ENCODE measurements around the gene IFI6. TPM values are rescaled to one million over a fixed set of nuclear protein-coding genes. Genes with fewer than 3 reads are reported as not detected.
"Not testable (repeated sequence)": the region's sequence is repeated elsewhere in the genome, so short reads cannot be mapped to it uniquely, and the experiment has no call there.

The IFI6 gene
- total RNA-seq, 1 donor from 2014 or later, result 211 TPM

DNA sequence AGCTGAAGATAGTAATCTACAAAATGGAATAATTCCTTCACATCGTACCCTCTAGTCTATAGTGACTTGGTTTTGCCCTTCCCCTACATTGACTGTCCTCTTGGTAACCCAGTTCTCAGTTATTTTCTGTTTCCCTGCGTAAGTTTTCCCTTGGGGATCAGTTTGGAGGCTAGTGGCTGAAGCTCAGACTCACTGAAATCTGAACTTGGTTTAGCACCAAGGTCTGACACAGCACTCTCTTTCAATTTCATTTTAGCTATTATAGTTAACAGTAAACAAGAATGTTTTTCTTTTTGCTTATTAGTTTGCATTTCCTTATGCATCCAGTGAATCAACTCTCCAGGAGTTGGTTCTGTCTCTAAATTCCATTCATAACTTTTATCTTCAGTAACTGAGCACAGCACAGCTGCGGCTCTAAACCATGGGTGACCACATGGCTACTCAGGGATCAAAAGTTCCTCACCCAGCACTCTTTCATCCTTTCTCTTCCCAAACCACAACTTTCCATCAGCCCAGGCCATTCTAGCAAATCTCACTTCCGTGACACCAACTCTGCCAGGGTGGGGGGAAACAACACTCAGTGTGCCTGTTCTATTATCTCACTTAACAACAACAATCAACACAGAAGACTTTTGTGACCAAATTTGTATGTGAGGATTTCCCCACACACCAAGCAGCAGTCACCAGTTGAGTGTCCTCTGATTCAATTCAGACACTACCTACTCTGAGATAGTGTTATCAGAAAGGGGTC lies 17.6 kb upstream of the IFI6 start:
- TF ChIP-seq, protein P1, sequence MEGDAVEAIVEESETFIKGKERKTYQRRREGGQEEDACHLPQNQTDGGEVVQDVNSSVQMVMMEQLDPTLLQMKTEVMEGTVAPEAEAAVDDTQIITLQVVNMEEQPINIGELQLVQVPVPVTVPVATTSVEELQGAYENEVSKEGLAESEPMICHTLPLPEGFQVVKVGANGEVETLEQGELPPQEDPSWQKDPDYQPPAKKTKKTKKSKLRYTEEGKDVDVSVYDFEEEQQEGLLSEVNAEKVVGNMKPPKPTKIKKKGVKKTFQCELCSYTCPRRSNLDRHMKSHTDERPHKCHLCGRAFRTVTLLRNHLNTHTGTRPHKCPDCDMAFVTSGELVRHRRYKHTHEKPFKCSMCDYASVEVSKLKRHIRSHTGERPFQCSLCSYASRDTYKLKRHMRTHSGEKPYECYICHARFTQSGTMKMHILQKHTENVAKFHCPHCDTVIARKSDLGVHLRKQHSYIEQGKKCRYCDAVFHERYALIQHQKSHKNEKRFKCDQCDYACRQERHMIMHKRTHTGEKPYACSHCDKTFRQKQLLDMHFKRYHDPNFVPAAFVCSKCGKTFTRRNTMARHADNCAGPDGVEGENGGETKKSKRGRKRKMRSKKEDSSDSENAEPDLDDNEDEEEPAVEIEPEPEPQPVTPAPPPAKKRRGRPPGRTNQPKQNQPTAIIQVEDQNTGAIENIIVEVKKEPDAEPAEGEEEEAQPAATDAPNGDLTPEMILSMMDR (IDR thresholded peaks at IDR 0.05), result no peak
- DNase-seq (no peak), ATAC-seq (no peak)
- H3K36me3 ChIP-seq, result no peaks in the 10 kb centered on the region
- no peaks in the 10 kb centered on the region for H3K9me3 ChIP-seq
- H3K4me3 ChIP-seq, result no peak overlapping the region
- no peaks in the 10 kb centered on the region for H3K4me1 ChIP-seq
- no peaks in the 10 kb centered on the region for H3K27me3 ChIP-seq (ENCODE audit: low read depth)
- H3K27ac ChIP-seq, result peak overlapping the region; percentile 31
- intact Hi-C loops (cut with DNase I), result no loop called here

DNA sequence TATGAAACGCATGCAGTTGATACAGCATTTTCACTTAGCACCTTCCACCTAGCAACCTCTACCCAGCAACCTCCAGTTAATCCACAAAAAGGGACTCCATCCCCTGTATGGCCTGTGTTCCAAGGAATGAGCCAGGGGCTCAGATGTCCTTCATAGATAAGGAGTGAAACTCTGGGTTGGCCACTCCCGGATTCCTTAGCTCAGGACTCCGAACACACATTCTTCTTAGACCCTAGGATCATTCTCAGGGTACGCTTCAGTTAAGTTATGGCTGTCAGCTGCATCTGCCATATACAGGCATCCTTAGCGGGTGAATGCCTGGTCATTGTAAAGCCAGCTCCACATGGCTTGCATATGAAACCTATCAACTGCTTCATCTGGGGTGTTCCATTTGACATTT lies 15.9 kb upstream of the IFI6 start:
- TF ChIP-seq, protein P1 (IDR thresholded peaks at IDR 0.05), result no peak
- Histone ChIP-seq H3K4me1 (no peaks in the 10 kb centered on the region), H3K36me3 (no peaks in the 10 kb centered on the region), H3K27me3 (ENCODE audit: low read depth) (no peaks in the 10 kb centered on the region), H3K4me3 (no peak overlapping the region), H3K9me3 (no peaks in the 10 kb centered on the region), H3K27ac (no peak overlapping the region)
- intact Hi-C loops (cut with DNase I), result no loop called here
- no peak for ATAC-seq
- DNase-seq, result no peak

DNA sequence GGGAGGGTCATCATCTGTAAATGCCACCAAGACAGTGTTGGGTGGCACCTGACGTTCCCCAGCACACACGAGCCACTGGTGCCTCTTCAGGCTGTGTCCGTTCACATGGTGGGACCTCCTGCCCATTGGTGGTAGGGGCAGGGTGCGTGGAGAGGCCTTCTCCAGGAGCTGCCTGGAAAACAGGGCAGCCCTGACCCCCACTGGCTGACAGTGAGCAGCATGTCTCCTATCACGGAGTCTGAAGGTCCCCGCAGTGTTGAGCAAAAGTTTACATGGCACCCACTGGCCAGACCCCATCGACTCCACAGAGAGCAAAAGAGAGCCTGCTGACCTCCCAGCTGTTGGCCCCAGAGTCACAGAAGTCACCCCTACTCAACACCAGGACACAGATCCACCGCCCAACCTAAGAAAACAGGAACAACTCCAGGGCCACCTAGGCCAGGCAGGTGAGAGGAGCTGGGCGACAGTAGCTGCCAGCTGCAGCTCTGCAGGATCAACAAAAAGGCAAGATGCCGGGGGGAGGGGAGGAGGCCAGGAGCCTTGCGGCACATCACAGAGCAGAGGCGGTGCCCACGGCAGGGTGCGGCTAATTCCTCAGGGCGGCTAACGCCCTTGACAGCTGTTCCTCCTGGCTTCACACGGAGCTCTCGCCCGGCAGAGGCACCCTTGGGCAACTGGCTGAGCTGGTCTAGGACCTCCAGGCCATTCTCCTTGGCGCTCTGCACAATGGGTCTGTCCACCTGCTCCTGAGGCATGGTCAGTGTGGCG lies 14.4 kb upstream of the IFI6 start:
- Histone ChIP-seq H3K9me3 (peaks cover 10% of the 10 kb centered on the region), H3K27me3 (ENCODE audit: low read depth) (no peaks in the 10 kb centered on the region), H3K36me3 (no peaks in the 10 kb centered on the region), H3K4me3 (no peak overlapping the region), H3K27ac (no peak overlapping the region), H3K4me1 (no peaks in the 10 kb centered on the region)
- peak; percentile 39 to 77 for ATAC-seq
- TF ChIP-seq, protein P1 (IDR thresholded peaks at IDR 0.05), result no peak
- DNase-seq, result peak; percentile 55
- intact Hi-C loops (cut with DNase I), result no loop called here

DNA sequence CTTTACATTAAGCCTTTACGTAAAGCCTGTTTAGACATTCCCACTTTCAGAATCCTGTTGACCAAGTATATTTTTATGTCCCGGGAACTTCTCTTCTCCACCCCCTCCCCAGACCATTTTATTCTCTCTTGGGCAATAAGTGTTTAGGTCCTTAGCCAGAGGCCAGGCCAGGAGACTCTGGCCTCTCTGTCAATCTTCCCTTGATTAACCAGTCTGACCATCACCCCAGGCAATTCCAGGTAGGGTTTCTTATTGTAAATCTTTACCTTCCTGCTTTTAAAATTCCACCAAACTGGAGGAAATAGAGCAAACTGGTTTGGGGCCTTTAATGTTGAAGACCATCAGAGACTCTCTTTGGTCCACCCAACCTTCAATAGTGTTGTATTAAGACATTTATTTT lies 12.2 kb upstream of the IFI6 start:
- Histone ChIP-seq H3K9me3 (peaks cover 22% of the 10 kb centered on the region), H3K27me3 (ENCODE audit: low read depth) (no peaks in the 10 kb centered on the region), H3K36me3 (no peaks in the 10 kb centered on the region), H3K4me3 (no peak overlapping the region), H3K27ac (no peak overlapping the region), H3K4me1 (no peaks in the 10 kb centered on the region)
- ATAC-seq (no peak), DNase-seq (no peak)
- TF ChIP-seq, protein P1 (IDR thresholded peaks at IDR 0.05), result no peak
- intact Hi-C loops (cut with DNase I), result no loop called here

DNA sequence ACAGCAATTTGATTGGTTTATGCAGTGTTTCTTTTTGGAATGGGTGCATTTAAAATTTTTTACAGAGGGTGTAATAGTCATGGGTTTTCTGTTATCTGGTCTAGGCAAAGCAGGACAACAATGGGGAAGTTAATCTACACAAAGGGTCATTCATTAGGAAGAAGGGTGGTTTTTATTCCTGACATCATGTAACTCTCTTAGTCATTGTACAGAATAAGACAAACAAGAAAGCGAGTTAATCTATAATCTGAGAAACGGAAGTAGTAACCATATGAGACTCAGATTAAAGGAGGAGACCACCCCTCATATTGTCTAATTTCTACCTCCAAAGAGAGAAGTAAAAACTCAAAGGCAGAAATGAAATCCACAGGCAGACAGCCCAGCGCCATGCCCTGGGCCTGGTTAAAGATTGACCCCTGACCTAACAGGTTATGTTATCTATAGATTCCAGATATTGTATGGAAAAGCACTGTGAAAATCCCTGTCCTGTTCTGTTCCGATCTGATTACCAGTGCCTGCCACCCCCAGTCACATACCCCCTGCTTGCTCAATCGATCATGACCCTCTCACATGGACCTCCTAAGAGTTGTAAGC lies 10.5 kb upstream of the IFI6 start:
- intact Hi-C loops (cut with DNase I), result no loop called here
- TF ChIP-seq, protein P1 (IDR thresholded peaks at IDR 0.05), result no peak
- no peaks in the 10 kb centered on the region for H3K27me3 ChIP-seq (ENCODE audit: low read depth)
- DNase-seq, result no peak
- H3K4me3 ChIP-seq, result no peak overlapping the region
- H3K27ac ChIP-seq, result no peak overlapping the region
- peaks cover 22% of the 10 kb centered on the region for H3K9me3 ChIP-seq
- H3K36me3 ChIP-seq, result no peaks in the 10 kb centered on the region
- no peak for ATAC-seq
- no peaks in the 10 kb centered on the region for H3K4me1 ChIP-seq

DNA sequence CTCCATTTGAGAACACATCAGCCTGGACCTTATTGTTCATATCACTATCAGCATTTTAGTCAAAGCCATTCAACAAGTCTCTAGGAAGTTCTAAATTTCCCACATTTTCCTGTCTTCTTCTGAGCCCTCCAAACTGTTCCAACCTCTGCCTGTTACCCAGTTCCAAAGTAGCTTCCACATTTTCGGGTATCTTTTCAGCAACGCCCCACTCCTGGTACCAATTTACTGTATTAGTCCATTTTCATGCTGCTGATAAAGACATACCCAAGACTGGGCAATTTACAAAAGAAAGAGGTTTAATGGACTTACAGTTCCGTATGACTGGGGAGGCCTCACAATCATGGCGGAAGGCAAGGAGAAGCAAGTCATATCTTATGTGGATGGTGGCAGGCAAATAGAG lies 9.6 kb upstream of the IFI6 start:
- H3K27me3 ChIP-seq (ENCODE audit: low read depth); DNase-seq; H3K4me3 ChIP-seq; H3K4me1 ChIP-seq; H3K36me3 ChIP-seq; H3K27ac ChIP-seq; intact Hi-C loops (cut with DNase I); ATAC-seq: not testable (repeated sequence)
- H3K9me3 ChIP-seq, result peaks cover 22% of the 10 kb centered on the region

DNA sequence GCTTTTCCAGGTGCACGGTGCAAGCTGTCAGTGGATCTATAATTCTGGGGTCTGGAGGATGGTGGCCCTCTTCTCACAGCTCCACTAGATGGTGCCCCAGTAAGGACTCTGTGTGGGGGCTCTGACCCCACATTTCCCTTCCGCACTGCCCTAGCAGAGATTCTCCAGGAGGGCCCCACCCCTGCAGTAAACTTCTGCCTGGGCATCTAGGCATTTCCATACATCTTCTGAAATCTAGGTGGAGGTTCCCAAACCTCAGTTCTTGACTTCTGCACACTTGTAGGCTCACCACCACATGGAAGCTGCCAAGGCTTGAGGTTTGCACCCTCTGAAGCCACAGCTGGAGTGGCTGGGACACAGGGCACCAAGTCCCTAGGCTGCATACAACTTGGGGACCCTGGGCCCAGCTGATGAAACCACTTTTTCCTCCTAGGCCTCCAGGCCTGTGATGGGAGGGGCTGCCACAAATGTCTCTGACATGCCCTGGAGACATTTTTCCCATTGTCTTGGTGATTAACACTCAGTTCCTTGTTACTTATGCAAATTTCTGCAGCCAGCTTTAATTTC lies 8.3 kb upstream of the IFI6 start:
- intact Hi-C loops (cut with DNase I); H3K4me3 ChIP-seq; H3K36me3 ChIP-seq; H3K27me3 ChIP-seq (ENCODE audit: low read depth); H3K27ac ChIP-seq; H3K4me1 ChIP-seq; DNase-seq; ATAC-seq: not testable (repeated sequence)
- H3K9me3 ChIP-seq, result peaks cover 22% of the 10 kb centered on the region
